Measurements from ENCODE around the gene DZIP1L.

DZIP1L gene

GRCh38 chr3:138062626-138063025, 52.8 kb downstream of the DZIP1L start:
- peak; percentile 57 for DNase-seq (ENCODE audit: low read depth)
- H3K4me3 ChIP-seq (ENCODE audit: low read length) = no peak overlapping the region
- TF ChIP-seq CTCF (conservative IDR thresholded peaks at IDR 0.05; ENCODE audit: low read length) = no peak

- H3K4me3 ChIP-seq (ENCODE audit: low read length) = no peak overlapping the region
- no peak for DNase-seq (ENCODE audit: low read depth)
- TF ChIP-seq CTCF (conservative IDR thresholded peaks at IDR 0.05; ENCODE audit: low read length) = no peak
Observed at GRCh38 chr3:138062037-138062436, 53.4 kb downstream of the DZIP1L start.

GRCh38 chr3:138060792-138061191, 54.6 kb downstream of the DZIP1L start:
- H3K4me3 ChIP-seq (ENCODE audit: low read length) = no peak overlapping the region
- DNase-seq (ENCODE audit: low read depth) = no peak
- TF ChIP-seq CTCF (conservative IDR thresholded peaks at IDR 0.05; ENCODE audit: low read length) = no peak

- peak; percentile 54 for DNase-seq (ENCODE audit: low read depth)
- TF ChIP-seq CTCF (conservative IDR thresholded peaks at IDR 0.05; ENCODE audit: low read length) = no peak
- H3K4me3 ChIP-seq (ENCODE audit: low read length) = no peak overlapping the region
Observed at GRCh38 chr3:138059261-138059660, 56.1 kb downstream of the DZIP1L start.

GRCh38 chr3:138057384-138057783, 58.0 kb downstream of the DZIP1L start:
- DNase-seq (ENCODE audit: low read depth) = no peak
- no peak overlapping the region for H3K4me3 ChIP-seq (ENCODE audit: low read length)
- TF ChIP-seq CTCF (conservative IDR thresholded peaks at IDR 0.05; ENCODE audit: low read length) = no peak

GRCh38 chr3:138054057-138054456, 61.4 kb downstream of the DZIP1L start:
- no peak for DNase-seq (ENCODE audit: low read depth)
- no peak for TF ChIP-seq CTCF (conservative IDR thresholded peaks at IDR 0.05; ENCODE audit: low read length)
- H3K4me3 ChIP-seq (ENCODE audit: low read length) = no peak overlapping the region

GRCh38 chr3:138051947-138052802, 63.2 kb downstream of the DZIP1L start:
- peak; percentile 50 for DNase-seq (ENCODE audit: low read depth)
- H3K4me3 ChIP-seq (ENCODE audit: low read length) = no peak overlapping the region
- TF ChIP-seq CTCF (conservative IDR thresholded peaks at IDR 0.05; ENCODE audit: low read length) = peak; percentile 73
